Measurements from ENCODE around the gene FHIT.

DNA sequence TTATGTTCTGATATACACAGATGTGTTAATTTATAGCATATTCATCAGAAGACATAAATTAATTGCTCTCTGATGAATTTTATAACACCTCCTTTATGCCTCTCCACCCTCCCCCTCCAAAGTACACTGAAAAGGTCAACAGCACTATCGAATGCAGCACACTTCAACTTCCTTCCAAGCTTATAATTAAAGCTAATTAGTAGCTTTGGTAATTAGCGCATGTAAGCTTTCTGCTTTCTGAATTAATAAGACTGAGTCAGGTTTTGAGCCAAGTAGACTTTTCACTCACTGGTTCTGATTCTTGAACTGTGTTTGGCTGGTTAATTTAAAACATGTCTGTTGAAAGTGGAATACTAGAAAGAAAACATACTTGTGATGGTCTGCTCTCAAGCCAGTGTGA is 1440.6 kb downstream of the FHIT start:
- TF ChIP-seq, protein P1, sequence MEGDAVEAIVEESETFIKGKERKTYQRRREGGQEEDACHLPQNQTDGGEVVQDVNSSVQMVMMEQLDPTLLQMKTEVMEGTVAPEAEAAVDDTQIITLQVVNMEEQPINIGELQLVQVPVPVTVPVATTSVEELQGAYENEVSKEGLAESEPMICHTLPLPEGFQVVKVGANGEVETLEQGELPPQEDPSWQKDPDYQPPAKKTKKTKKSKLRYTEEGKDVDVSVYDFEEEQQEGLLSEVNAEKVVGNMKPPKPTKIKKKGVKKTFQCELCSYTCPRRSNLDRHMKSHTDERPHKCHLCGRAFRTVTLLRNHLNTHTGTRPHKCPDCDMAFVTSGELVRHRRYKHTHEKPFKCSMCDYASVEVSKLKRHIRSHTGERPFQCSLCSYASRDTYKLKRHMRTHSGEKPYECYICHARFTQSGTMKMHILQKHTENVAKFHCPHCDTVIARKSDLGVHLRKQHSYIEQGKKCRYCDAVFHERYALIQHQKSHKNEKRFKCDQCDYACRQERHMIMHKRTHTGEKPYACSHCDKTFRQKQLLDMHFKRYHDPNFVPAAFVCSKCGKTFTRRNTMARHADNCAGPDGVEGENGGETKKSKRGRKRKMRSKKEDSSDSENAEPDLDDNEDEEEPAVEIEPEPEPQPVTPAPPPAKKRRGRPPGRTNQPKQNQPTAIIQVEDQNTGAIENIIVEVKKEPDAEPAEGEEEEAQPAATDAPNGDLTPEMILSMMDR (IDR thresholded peaks at IDR 0.05), result no peak
- TF ChIP-seq POLR2A (IDR thresholded peaks at IDR 0.05) (no peak), EP300 (IDR thresholded peaks at IDR 0.05) (no peak)
